ENCODE results near the gene CABP4. TPM values are rescaled to one million over a fixed set of nuclear protein-coding genes. Genes with fewer than 3 reads are reported as not detected.
A peak's percentile ranks its signal among the peaks of the same experiment; 100 is the strongest.

Gene CABP4
- total and polyA plus RNA-seq, 2 donors (not counting 1 experiment from before 2014, with no cell fraction given) = 3.2 to 5.2 TPM

- Mint-ChIP-seq H3K4me3 (peak overlapping the region; percentile 99), H3K9me3 (ENCODE audit: insufficient read depth) (no peaks in the 10 kb centered on the region), H3K27me3 (no peaks in the 10 kb centered on the region), H3K27ac (peak overlapping the region; percentile 100), H3K4me1 (peaks cover 56% of the 10 kb centered on the region)
- no peak for ATAC-seq (ENCODE audit: low read depth)
- POLR2A ChIA-PET = interaction anchor here (0.6 to 4.9 kb wide), 10 partner anchors 19 to 168 kb away, joined by 3 to 53 read pairs (median 6); partner anchors contain the start of genes PPP1CA, PTPRCAP, RAD9A and TBC1D10C
- peaks cover 38 to 58% of the 10 kb centered on the region in 2 donors for H3K4me1 ChIP-seq (ENCODE audit: control insufficient read depth in 2 of 2, insufficient read depth in 2 of 2, low read length in 2 of 2)
- no peaks in the 10 kb centered on the region for H3K27me3 ChIP-seq (replicated peaks in 1 of 4; ENCODE audit: control extremely low read depth in 1 of 4, control insufficient read depth in 3 of 4, insufficient read depth in 4 of 4, low read length in 3 of 4)
- TF ChIP-seq EZH2 (IDR thresholded peaks at IDR 0.05; ENCODE audit: borderline replicate concordance, insufficient read depth, low read depth, low read length, poor library complexity, severe bottlenecking) = no peak
- TF ChIP-seq CTCF (IDR thresholded peaks at IDR 0.05) = no peak
- no peaks in the 10 kb centered on the region for H3K9me3 ChIP-seq (ENCODE audit: control extremely low read depth in 1 of 3, control insufficient read depth in 2 of 3, insufficient read depth in 1 of 3, low read length in 2 of 3)
- H2AFZ ChIP-seq (ENCODE audit: insufficient read depth, low read depth, low read length, poor library complexity, severe bottlenecking) = no peak overlapping the region
- peak overlapping the region; percentile 75 to 79 for H3K27ac ChIP-seq (ENCODE audit: low read length in 2 of 2)
- peak; percentile 48 for DNase-seq
- peak overlapping the region; percentile 71 for H3K9ac ChIP-seq (ENCODE audit: low read length)
- intact Hi-C loops (cut with micrococcal nuclease) = loop anchor here (1.0 to 2.0 kb wide), 4 partner anchors 15 to 207 kb away; partner anchors contain the start of genes CDK2AP2, PTPRCAP and TMEM134
- H3K36me3 ChIP-seq (replicated peaks in 1 of 2; ENCODE audit: control extremely low read depth in 1 of 2, control insufficient read depth in 1 of 2, extremely low read depth in 1 of 2, insufficient read depth in 2 of 2, low read length in 1 of 2) = peaks cover 0 to 26% of the 10 kb centered on the region in 2 experiments
- WGBS (ENCODE audit: insufficient coverage) = 52% methylated on average over 14 of the region's 16 CpGs
- peak overlapping the region; percentile 8 to 99 (median 68) for H3K4me3 ChIP-seq (ENCODE audit: control extremely low read depth in 1 of 5, extremely low read depth in 1 of 5, insufficient read depth in 1 of 5, low read depth in 2 of 5, low read length in 4 of 5)
- peaks cover 51% of the 10 kb centered on the region for H3K79me2 ChIP-seq (ENCODE audit: control insufficient read depth, insufficient read depth, low read length)
- CTCF ChIA-PET = interaction anchor here (0.9 to 4.0 kb wide), 8 partner anchors 21 to 133 kb away, joined by 3 to 19 read pairs (median 5); partner anchors contain the start of genes PITPNM1, PPP1CA, RAD9A and RPS6KB2
- H4K20me1 ChIP-seq (ENCODE audit: control insufficient read depth, insufficient read depth, low read length, poor library complexity, severe bottlenecking) = peaks cover 45% of the 10 kb centered on the region
- H3K4me2 ChIP-seq (replicated peaks; ENCODE audit: low read depth, low read length, poor library complexity, severe bottlenecking) = peak overlapping the region; percentile 89
These were observed 28.9 kb downstream of the CABP4 start for GRCh38 chr11:67483831-67484665.

Measured in B cell (primary cell).